Activated CD8-positive, alpha-beta memory T cell treated with anti-CD3 and anti-CD28 coated beads, Interleukin-2, amount 10 ng/mL, durations not matched to agents 7 days and 5 days (primary cell): ENCODE measurements around the gene TNFRSF4. TPM values are rescaled to one million over a fixed set of nuclear protein-coding genes. Genes with fewer than 3 reads are reported as not detected.

Experiments used
- ATAC-seq: fragments of 150-1000 bp; cut with Tn5 transposase; one replicate; pipeline ENCODE4 v1.10.0; 2021; ENCODE audit warnings: moderate library complexity
- CTCF ChIA-PET: fragments of 350-600 bp; sonication (Branson Sonifier 250); formaldehyde crosslinking; loops from one replicate; lab custom pipeline; 2021; ENCODE audit warnings: antibody characterized with exemption; lab: Charles Lee
- DNase-seq: peaks from one replicate; pipeline ENCODE4 v3.0.0-alpha.2; 2020
- H3K27ac Mint-ChIP-seq: one replicate; pipeline ENCODE4 v1.8.0; 2021; ENCODE audit warnings: mild to moderate bottlenecking, mixed read lengths
- H3K27me3 Mint-ChIP-seq: one replicate; pipeline ENCODE4 v1.8.0; 2021; ENCODE audit warnings: mixed read lengths
- H3K36me3 Mint-ChIP-seq: one replicate; pipeline ENCODE4 v1.8.0; 2021; ENCODE audit warnings: mild to moderate bottlenecking, mixed read lengths
- H3K4me1 Mint-ChIP-seq: one replicate; pipeline ENCODE4 v1.8.0; 2021; ENCODE audit warnings: mixed read lengths
- H3K4me3 Mint-ChIP-seq: one replicate; pipeline ENCODE4 v1.8.0; 2021; ENCODE audit warnings: mild to moderate bottlenecking, moderate library complexity, mixed read lengths
- H3K9me3 Mint-ChIP-seq: one replicate; pipeline ENCODE4 v1.8.0; 2022; ENCODE audit warnings: low read depth, mixed read lengths
- total RNA-seq, 2 experiments: library from RNA; stranded (reverse); gene quantifications; one replicate each; pipeline ENCODE4 v1.2.3, GENCODE V29; 2021

Gene TNFRSF4
- 10 to 100 TPM in 1 of 2 experiments, 1 to 10 TPM in 1; 8.1 to 72.4 TPM for total RNA-seq

- CTCF ChIA-PET, result interaction anchor here (0.9 to 3.4 kb wide), 5 partner anchors 17 to 333 kb away, joined by 3 to 16 read pairs (median 3); no protein-coding TSS in a partner anchor
- Mint-ChIP-seq H3K36me3 (peaks cover 15% of the 10 kb centered on the region), H3K4me1 (peaks cover 39% of the 10 kb centered on the region)
Measured at GRCh38 chr1:1213345-1214265, at the start of gene TNFRSF4. TSS of gene TNFRSF4 (minus strand) at chr1:1214153. CDS start at chr1:1214127, 26 bp downstream.

GRCh38 chr1:1262758-1263157 is 48.8 kb upstream of the TNFRSF4 start:
- H3K27me3 Mint-ChIP-seq, result no peaks in the 10 kb centered on the region
- H3K9me3 Mint-ChIP-seq, result no peaks in the 10 kb centered on the region
- H3K27ac Mint-ChIP-seq, result no peak overlapping the region
- no peak overlapping the region for H3K4me3 Mint-ChIP-seq
- H3K4me1 Mint-ChIP-seq, result peaks cover 9% of the 10 kb centered on the region
- CTCF ChIA-PET, result interaction anchor here (1.3 to 2.4 kb wide), 2 partner anchors 43 to 141 kb away, joined by 3 to 11 read pairs; no protein-coding TSS in a partner anchor
- no peak for ATAC-seq
- peaks cover 42% of the 10 kb centered on the region for H3K36me3 Mint-ChIP-seq
- DNase-seq, result no peak

More at GRCh38 chr1:1213345-1214265, at the start of gene TNFRSF4:
- peak within 1 kb of the TSS; percentile 26 for H3K4me3 Mint-ChIP-seq
- ATAC-seq, result peak; percentile 28
- no peaks in the 10 kb centered on the region for H3K9me3 Mint-ChIP-seq
- peak; percentile 61 for DNase-seq
- peak within 1 kb of the TSS; percentile 40 for H3K27ac Mint-ChIP-seq
- no peaks in the 10 kb centered on the region for H3K27me3 Mint-ChIP-seq

GRCh38 chr1:1262071-1262470 is 48.1 kb upstream of the TNFRSF4 start:
- Mint-ChIP-seq H3K27me3 (no peaks in the 10 kb centered on the region), H3K36me3 (peaks cover 41% of the 10 kb centered on the region), H3K4me1 (peaks cover 6% of the 10 kb centered on the region), H3K4me3 (no peak overlapping the region), H3K27ac (peak overlapping the region; percentile 28), H3K9me3 (no peaks in the 10 kb centered on the region)
- DNase-seq (no peak), ATAC-seq (no peak)
- CTCF ChIA-PET, result interaction anchor here (0.8 to 1.7 kb wide), 2 partner anchors 8 to 140 kb away, joined by 3 to 9 read pairs; no protein-coding TSS in a partner anchor

- ATAC-seq (no peak), DNase-seq (no peak)
- no peaks in the 10 kb centered on the region for H3K27me3 Mint-ChIP-seq
- CTCF ChIA-PET, result interaction anchor here (0.8 to 1.7 kb wide), 2 partner anchors 9 to 139 kb away, joined by 3 to 9 read pairs; no protein-coding TSS in a partner anchor
- H3K27ac Mint-ChIP-seq, result no peak overlapping the region
- no peaks in the 10 kb centered on the region for H3K9me3 Mint-ChIP-seq
- H3K4me1 Mint-ChIP-seq, result peaks cover 8% of the 10 kb centered on the region
- H3K4me3 Mint-ChIP-seq, result no peak overlapping the region
- peaks cover 39% of the 10 kb centered on the region for H3K36me3 Mint-ChIP-seq
Measured at GRCh38 chr1:1260843-1261560, 47.0 kb upstream of the TNFRSF4 start.

DNA sequence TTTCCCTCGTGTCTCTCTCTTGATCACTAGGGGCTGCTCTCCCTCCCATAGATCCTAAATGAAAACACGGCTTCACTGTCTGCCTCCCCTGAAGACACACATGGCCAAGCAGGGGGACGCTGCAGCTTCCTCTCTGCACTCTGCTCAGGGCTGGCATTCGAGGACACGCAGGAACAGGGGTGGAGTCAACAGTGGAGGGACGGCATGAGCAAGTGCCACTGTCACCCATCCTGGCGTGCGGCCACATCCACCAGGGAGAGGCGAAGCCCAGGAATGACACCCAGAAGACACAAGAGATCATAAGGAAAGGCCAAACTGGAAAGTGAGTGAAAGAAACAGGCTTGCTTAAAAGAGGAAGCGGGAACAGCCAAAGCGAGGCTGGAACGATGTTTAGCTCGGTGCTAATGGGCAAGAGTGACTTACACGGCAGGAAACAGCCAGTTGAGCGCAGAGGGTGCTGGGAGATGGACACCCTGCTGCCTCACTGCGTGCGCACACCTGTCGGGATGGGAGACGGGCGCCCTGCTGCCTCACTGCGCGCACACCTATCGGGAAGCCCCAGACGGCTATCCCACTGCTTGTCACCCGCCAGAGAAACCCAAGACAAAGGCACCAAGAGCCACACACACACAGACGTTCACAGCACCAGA is 46.1 kb upstream of the TNFRSF4 start:
- Mint-ChIP-seq H3K27ac (no peak overlapping the region), H3K9me3 (no peaks in the 10 kb centered on the region), H3K36me3 (peaks cover 38% of the 10 kb centered on the region), H3K4me3 (no peak overlapping the region), H3K4me1 (peaks cover 10% of the 10 kb centered on the region), H3K27me3 (no peaks in the 10 kb centered on the region)
- DNase-seq (no peak), ATAC-seq (no peak)
- CTCF ChIA-PET, result interaction anchor here (0.7 to 1.7 kb wide), 2 partner anchors 9 to 138 kb away, joined by 3 to 9 read pairs; no protein-coding TSS in a partner anchor

- Mint-ChIP-seq H3K9me3 (no peaks in the 10 kb centered on the region), H3K36me3 (peaks cover 37% of the 10 kb centered on the region), H3K4me1 (peaks cover 10% of the 10 kb centered on the region), H3K27me3 (no peaks in the 10 kb centered on the region), H3K27ac (no peak overlapping the region), H3K4me3 (no peak overlapping the region)
- ATAC-seq, result no peak
- no peak for DNase-seq
- CTCF ChIA-PET, result interaction anchor here (0.7 kb wide), 1 partner anchor 9 kb away, joined by 3 read pairs; no protein-coding TSS in a partner anchor
Measured at GRCh38 chr1:1259540-1259939, 45.6 kb upstream of the TNFRSF4 start.

GRCh38 chr1:1259119-1259488 is 45.2 kb upstream of the TNFRSF4 start:
- ATAC-seq (no peak), DNase-seq (no peak)
- Mint-ChIP-seq H3K27me3 (no peaks in the 10 kb centered on the region), H3K9me3 (no peaks in the 10 kb centered on the region), H3K27ac (no peak overlapping the region), H3K4me1 (peaks cover 10% of the 10 kb centered on the region), H3K4me3 (no peak overlapping the region), H3K36me3 (peaks cover 37% of the 10 kb centered on the region)
- CTCF ChIA-PET, result no interaction called here

DNA sequence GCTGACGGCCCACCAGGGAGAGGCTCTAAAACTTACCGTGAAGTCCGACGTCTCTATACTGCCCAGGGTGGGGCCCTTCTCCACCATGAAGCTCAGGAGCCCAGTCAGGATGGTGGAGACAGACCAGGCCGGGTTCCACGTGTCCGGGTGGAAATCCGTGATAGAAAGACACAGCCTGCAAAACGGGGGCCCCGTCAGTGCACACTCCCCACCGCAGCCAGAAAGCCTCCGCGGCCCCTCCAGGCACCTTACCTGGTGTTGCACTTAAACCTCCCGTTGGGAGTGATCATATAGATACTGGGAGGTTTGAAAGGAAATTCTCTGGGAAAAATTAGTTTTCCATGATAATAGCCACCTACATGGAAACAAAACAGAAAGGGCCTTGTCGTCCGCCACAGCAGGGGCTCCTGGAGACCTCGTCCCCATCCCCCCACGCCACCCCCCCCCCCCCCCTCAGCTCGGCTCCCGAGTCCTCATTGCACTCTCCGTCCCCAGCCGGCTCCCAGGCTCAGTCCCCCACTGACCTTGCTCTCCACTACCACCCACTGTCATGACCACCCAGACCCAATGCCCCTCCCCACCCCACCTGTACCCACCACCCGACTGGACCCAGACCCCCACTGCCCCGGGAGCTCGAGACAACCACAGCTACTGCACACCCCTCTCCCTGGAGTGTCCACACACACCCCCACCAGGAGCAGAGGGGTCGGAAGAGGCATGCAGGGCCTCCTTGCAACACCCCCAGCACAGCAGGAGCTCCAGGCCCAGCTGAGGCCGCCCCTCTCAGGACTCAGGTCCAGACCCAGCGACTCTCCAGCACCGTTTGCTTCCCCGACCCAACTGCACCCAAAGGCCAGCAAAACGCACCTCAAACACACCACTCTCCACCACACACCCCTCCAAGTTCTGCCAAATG is 43.3 kb upstream of the TNFRSF4 start:
- Mint-ChIP-seq H3K36me3 (peaks cover 32% of the 10 kb centered on the region), H3K9me3 (no peaks in the 10 kb centered on the region), H3K4me1 (peaks cover 10% of the 10 kb centered on the region), H3K27ac (no peak overlapping the region), H3K27me3 (no peaks in the 10 kb centered on the region), H3K4me3 (no peak overlapping the region)
- ATAC-seq, result no peak
- CTCF ChIA-PET, result interaction anchor here (0.7 kb wide), 2 partner anchors 48 to 98 kb away, joined by 4 to 5 read pairs; no protein-coding TSS in a partner anchor
- no peak for DNase-seq

DNA sequence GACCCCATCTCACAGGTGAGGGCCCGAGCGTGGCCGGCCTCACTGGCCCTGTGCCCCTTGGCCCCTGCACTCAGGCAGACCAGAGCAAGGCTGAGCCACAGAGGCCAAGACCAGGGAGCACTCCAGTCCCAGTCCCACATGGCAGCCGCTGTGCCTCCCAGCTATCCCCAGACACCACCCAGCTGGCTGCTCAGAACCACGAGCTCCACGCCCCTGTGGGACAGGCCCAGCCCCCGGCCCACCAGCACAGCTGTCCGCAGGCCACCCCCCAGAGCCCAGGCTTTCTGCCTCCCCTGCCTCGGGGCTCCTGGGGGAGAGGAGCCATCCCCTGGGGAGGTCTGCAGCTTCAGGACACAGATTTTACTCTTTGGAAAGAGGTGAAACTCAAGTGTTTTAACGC is 41.7 kb upstream of the TNFRSF4 start:
- Mint-ChIP-seq H3K4me1 (peaks cover 11% of the 10 kb centered on the region), H3K9me3 (no peaks in the 10 kb centered on the region), H3K4me3 (no peak overlapping the region), H3K27me3 (no peaks in the 10 kb centered on the region), H3K36me3 (peaks cover 27% of the 10 kb centered on the region), H3K27ac (no peak overlapping the region)
- CTCF ChIA-PET, result no interaction called here
- no peak for ATAC-seq
- DNase-seq, result no peak

DNA sequence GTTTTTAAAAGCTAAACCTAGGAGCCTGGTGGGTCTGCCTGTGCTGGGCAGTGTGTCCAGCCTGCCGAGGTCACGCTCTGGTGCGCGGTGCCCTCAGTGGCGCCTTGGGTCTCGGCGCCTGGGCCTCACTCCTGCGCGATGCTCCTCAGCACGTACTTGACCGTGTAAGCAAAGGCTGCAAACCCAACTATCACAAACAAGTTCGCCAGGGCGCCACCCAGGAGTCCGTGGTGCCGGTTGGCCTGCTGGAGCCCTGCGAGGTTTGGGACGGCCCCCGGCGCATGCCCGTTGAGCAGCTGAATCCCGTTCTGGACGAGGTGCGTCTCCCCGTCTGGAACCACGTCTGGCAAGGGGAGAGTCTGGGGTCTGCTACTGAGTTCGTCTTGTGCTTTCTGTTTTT is 41.1 kb upstream of the TNFRSF4 start:
- no peak for DNase-seq
- CTCF ChIA-PET, result no interaction called here

DNA sequence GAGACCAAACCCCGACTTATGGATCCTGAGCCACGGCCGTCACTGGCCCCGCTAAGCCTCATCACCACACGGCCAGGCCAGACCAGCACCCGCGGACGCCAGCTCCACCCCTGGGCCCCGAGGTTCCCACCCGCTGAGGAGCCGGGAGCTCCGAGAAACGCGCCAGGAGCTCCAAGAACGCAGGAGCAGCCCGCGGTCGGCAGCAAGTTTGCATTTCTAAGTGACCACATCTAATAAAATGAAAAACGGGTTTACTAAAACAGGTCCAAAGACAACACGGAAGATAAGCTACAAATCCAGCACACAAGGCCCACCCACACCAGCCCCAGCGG is 40.7 kb upstream of the TNFRSF4 start:
- Mint-ChIP-seq H3K36me3 (peaks cover 22% of the 10 kb centered on the region), H3K27me3 (no peaks in the 10 kb centered on the region), H3K27ac (no peak overlapping the region), H3K9me3 (no peaks in the 10 kb centered on the region), H3K4me3 (no peak overlapping the region), H3K4me1 (peaks cover 17% of the 10 kb centered on the region)
- CTCF ChIA-PET, result no interaction called here
- no peak for DNase-seq
- ATAC-seq, result no peak

More for the DNA sequence above, 41.1 kb upstream of the TNFRSF4 start:
- no peaks in the 10 kb centered on the region for H3K9me3 Mint-ChIP-seq
- no peak overlapping the region for H3K27ac Mint-ChIP-seq
- H3K36me3 Mint-ChIP-seq, result peaks cover 26% of the 10 kb centered on the region
- H3K4me3 Mint-ChIP-seq, result no peak overlapping the region
- no peak for ATAC-seq
- peaks cover 15% of the 10 kb centered on the region for H3K4me1 Mint-ChIP-seq
- no peaks in the 10 kb centered on the region for H3K27me3 Mint-ChIP-seq

GRCh38 chr1:1253972-1254666 is 40.2 kb upstream of the TNFRSF4 start:
- Mint-ChIP-seq H3K4me3 (no peak overlapping the region), H3K4me1 (peaks cover 18% of the 10 kb centered on the region), H3K9me3 (no peaks in the 10 kb centered on the region), H3K27me3 (no peaks in the 10 kb centered on the region), H3K36me3 (peaks cover 19% of the 10 kb centered on the region), H3K27ac (no peak overlapping the region)
- DNase-seq, result no peak
- CTCF ChIA-PET, result no interaction called here
- no peak for ATAC-seq
